ENCODE results near the gene ABI1. TPM values are rescaled to one million over a fixed set of nuclear protein-coding genes. Genes with fewer than 3 reads are reported as not detected.
A peak's percentile ranks its signal among the peaks of the same experiment; 100 is the strongest.

The ABI1 gene
- total RNA-seq, 1 experiment from 2014 or later = 79.8 TPM

- Histone ChIP-seq H3K4me3 (ENCODE audit: low read length) (no peak overlapping the region), H3K27me3 (ENCODE audit: low read length) (no peaks in the 10 kb centered on the region), H3K27ac (ENCODE audit: low read length) (no peak overlapping the region), H3K36me3 (ENCODE audit: insufficient read depth, low read length) (peaks cover 38% of the 10 kb centered on the region; the same call in 1 of the 2 replicates), H3K9ac (ENCODE audit: low read length) (no peak overlapping the region), H3K4me2 (ENCODE audit: low read depth, low read length, poor library complexity, severe bottlenecking) (no peak overlapping the region), H3K79me2 (ENCODE audit: low read length) (peaks cover 87% of the 10 kb centered on the region), H3K9me2 (replicated peaks; ENCODE audit: insufficient read depth, low read length) (no peaks in the 10 kb centered on the region), H2AFZ (ENCODE audit: low read length) (no peak overlapping the region), H3K4me1 (ENCODE audit: low read length) (peaks cover 32% of the 10 kb centered on the region), H4K20me1 (ENCODE audit: insufficient read depth, low read depth, low read length) (peaks cover 9% of the 10 kb centered on the region; the same call in 1 of the 2 replicates), H3K9me3 (ENCODE audit: low read length) (no peaks in the 10 kb centered on the region)
- no peak for DNase-seq
Observed at GRCh38 chr10:26703974-26704373, 156.8 kb downstream of the ABI1 start.

- H3K4me2 ChIP-seq (ENCODE audit: low read depth, low read length, poor library complexity, severe bottlenecking) = no peak overlapping the region
- peaks cover 7% of the 10 kb centered on the region; the same call in 1 of the 2 replicates for H4K20me1 ChIP-seq (ENCODE audit: insufficient read depth, low read depth, low read length)
- no peak overlapping the region for H3K27ac ChIP-seq (ENCODE audit: low read length)
- H3K9me3 ChIP-seq (ENCODE audit: low read length) = no peaks in the 10 kb centered on the region
- no peak overlapping the region for H2AFZ ChIP-seq (ENCODE audit: low read length)
- no peak overlapping the region for H3K9ac ChIP-seq (ENCODE audit: low read length)
- peaks cover 89% of the 10 kb centered on the region for H3K79me2 ChIP-seq (ENCODE audit: low read length)
- no peaks in the 10 kb centered on the region for H3K9me2 ChIP-seq (replicated peaks; ENCODE audit: insufficient read depth, low read length)
- no peaks in the 10 kb centered on the region for H3K27me3 ChIP-seq (ENCODE audit: low read length)
- no peak overlapping the region for H3K4me3 ChIP-seq (ENCODE audit: low read length)
- H3K36me3 ChIP-seq (ENCODE audit: insufficient read depth, low read length) = peaks cover 38% of the 10 kb centered on the region; the same call in 1 of the 2 replicates
- peaks cover 37% of the 10 kb centered on the region for H3K4me1 ChIP-seq (ENCODE audit: low read length)
- DNase-seq = no peak
Observed at GRCh38 chr10:26703096-26703495, 157.7 kb downstream of the ABI1 start.

- peaks cover 32% of the 10 kb centered on the region; the same call in 1 of the 2 replicates for H3K36me3 ChIP-seq (ENCODE audit: insufficient read depth, low read length)
- H2AFZ ChIP-seq (ENCODE audit: low read length) = no peak overlapping the region
- H3K9me3 ChIP-seq (ENCODE audit: low read length) = no peaks in the 10 kb centered on the region
- H3K4me3 ChIP-seq (ENCODE audit: low read length) = no peak overlapping the region
- peak overlapping the region; percentile 27 for H3K4me2 ChIP-seq (ENCODE audit: low read depth, low read length, poor library complexity, severe bottlenecking)
- no peaks in the 10 kb centered on the region for H3K27me3 ChIP-seq (ENCODE audit: low read length)
- H3K9ac ChIP-seq (ENCODE audit: low read length) = no peak overlapping the region
- DNase-seq = no peak
- peaks cover 45% of the 10 kb centered on the region for H3K4me1 ChIP-seq (ENCODE audit: low read length)
- no peaks in the 10 kb centered on the region for H3K9me2 ChIP-seq (replicated peaks; ENCODE audit: insufficient read depth, low read length)
- 0 out of 2 replicates have a peak, but pooled peaks cover 6% of the 10 kb centered on the region for H4K20me1 ChIP-seq (ENCODE audit: insufficient read depth, low read depth, low read length)
- no peak overlapping the region for H3K27ac ChIP-seq (ENCODE audit: low read length)
- H3K79me2 ChIP-seq (ENCODE audit: low read length) = peaks cover 77% of the 10 kb centered on the region
Observed at GRCh38 chr10:26700884-26701630, 159.7 kb downstream of the ABI1 start.

GRCh38 chr10:26699631-26700030 lies 161.1 kb downstream of the ABI1 start:
- peak overlapping the region; percentile 93; the same call in 1 of the 2 replicates for H3K4me3 ChIP-seq (ENCODE audit: low read length)
- DNase-seq = peak; percentile 52
- peak overlapping the region; percentile 73 for H3K4me2 ChIP-seq (ENCODE audit: low read depth, low read length, poor library complexity, severe bottlenecking)
- H3K9me2 ChIP-seq (replicated peaks; ENCODE audit: insufficient read depth, low read length) = no peaks in the 10 kb centered on the region
- peaks cover 23% of the 10 kb centered on the region; the same call in 1 of the 2 replicates for H3K36me3 ChIP-seq (ENCODE audit: insufficient read depth, low read length)
- H3K79me2 ChIP-seq (ENCODE audit: low read length) = peaks cover 67% of the 10 kb centered on the region
- 0 out of 2 replicates have a peak overlapping the region, but pooled peaks have one; percentile 33 for H3K27ac ChIP-seq (ENCODE audit: low read length)
- no peaks in the 10 kb centered on the region for H3K27me3 ChIP-seq (ENCODE audit: low read length)
- no peaks in the 10 kb centered on the region for H3K9me3 ChIP-seq (ENCODE audit: low read length)
- 0 out of 2 replicates have a peak, but pooled peaks cover 6% of the 10 kb centered on the region for H4K20me1 ChIP-seq (ENCODE audit: insufficient read depth, low read depth, low read length)
- peak overlapping the region; percentile 16; the same call in 1 of the 2 replicates for H3K9ac ChIP-seq (ENCODE audit: low read length)
- no peak overlapping the region for H2AFZ ChIP-seq (ENCODE audit: low read length)
- peaks cover 45% of the 10 kb centered on the region for H3K4me1 ChIP-seq (ENCODE audit: low read length)

GRCh38 chr10:26698909-26699308 lies 161.8 kb downstream of the ABI1 start:
- Histone ChIP-seq H3K79me2 (ENCODE audit: low read length) (peaks cover 60% of the 10 kb centered on the region), H2AFZ (ENCODE audit: low read length) (no peak overlapping the region), H3K36me3 (ENCODE audit: insufficient read depth, low read length) (peaks cover 18% of the 10 kb centered on the region; the same call in 1 of the 2 replicates), H3K27ac (ENCODE audit: low read length) (peak overlapping the region; percentile 54; the same call in 1 of the 2 replicates), H3K9me3 (ENCODE audit: low read length) (no peaks in the 10 kb centered on the region), H3K9ac (ENCODE audit: low read length) (peak overlapping the region; percentile 94), H3K4me3 (ENCODE audit: low read length) (peak overlapping the region; percentile 93), H3K4me1 (ENCODE audit: low read length) (peaks cover 50% of the 10 kb centered on the region), H4K20me1 (ENCODE audit: insufficient read depth, low read depth, low read length) (0 out of 2 replicates have a peak, but pooled peaks cover 6% of the 10 kb centered on the region), H3K9me2 (replicated peaks; ENCODE audit: insufficient read depth, low read length) (no peaks in the 10 kb centered on the region), H3K27me3 (ENCODE audit: low read length) (no peaks in the 10 kb centered on the region), H3K4me2 (ENCODE audit: low read depth, low read length, poor library complexity, severe bottlenecking) (peak overlapping the region; percentile 73)
- no peak for DNase-seq

GRCh38 chr10:26697922-26698608 lies 162.7 kb downstream of the ABI1 start:
- H3K4me1 ChIP-seq (ENCODE audit: low read length) = peaks cover 51% of the 10 kb centered on the region
- no peaks in the 10 kb centered on the region for H3K9me3 ChIP-seq (ENCODE audit: low read length)
- peak overlapping the region; percentile 54; the same call in 1 of the 2 replicates for H3K27ac ChIP-seq (ENCODE audit: low read length)
- no peaks in the 10 kb centered on the region for H3K27me3 ChIP-seq (ENCODE audit: low read length)
- no peak overlapping the region for H2AFZ ChIP-seq (ENCODE audit: low read length)
- H3K4me3 ChIP-seq (ENCODE audit: low read length) = peak overlapping the region; percentile 93
- peak overlapping the region; percentile 73 for H3K4me2 ChIP-seq (ENCODE audit: low read depth, low read length, poor library complexity, severe bottlenecking)
- no peak for DNase-seq
- H3K79me2 ChIP-seq (ENCODE audit: low read length) = peaks cover 55% of the 10 kb centered on the region
- H3K9me2 ChIP-seq (replicated peaks; ENCODE audit: insufficient read depth, low read length) = no peaks in the 10 kb centered on the region
- peaks cover 15% of the 10 kb centered on the region; the same call in 1 of the 2 replicates for H3K36me3 ChIP-seq (ENCODE audit: insufficient read depth, low read length)
- 0 out of 2 replicates have a peak, but pooled peaks cover 6% of the 10 kb centered on the region for H4K20me1 ChIP-seq (ENCODE audit: insufficient read depth, low read depth, low read length)
- peak overlapping the region; percentile 94 for H3K9ac ChIP-seq (ENCODE audit: low read length)

GRCh38 chr10:26697163-26697921 lies 163.4 kb downstream of the ABI1 start, which contains the start of gene PDSS1:
PDSS1 (plus strand) TSS chr10:26697701; CDS start chr10:26697712, 11 bp downstream.
- peak within 1 kb of the TSS; percentile 54 for H3K27ac ChIP-seq (ENCODE audit: low read length)
- peaks cover 48% of the 10 kb centered on the region for H3K79me2 ChIP-seq (ENCODE audit: low read length)
- 0 out of 2 replicates have a peak, but pooled peaks cover 6% of the 10 kb centered on the region for H4K20me1 ChIP-seq (ENCODE audit: insufficient read depth, low read depth, low read length)
- DNase-seq = peak; percentile 91
- H2AFZ ChIP-seq (ENCODE audit: low read length) = peak within 1 kb of the TSS; percentile 66; the same call in 1 of the 2 replicates
- H3K4me1 ChIP-seq (ENCODE audit: low read length) = peaks cover 51% of the 10 kb centered on the region
- no peaks in the 10 kb centered on the region for H3K27me3 ChIP-seq (ENCODE audit: low read length)
- H3K9me3 ChIP-seq (ENCODE audit: low read length) = no peaks in the 10 kb centered on the region
- H3K4me2 ChIP-seq (ENCODE audit: low read depth, low read length, poor library complexity, severe bottlenecking) = peak within 1 kb of the TSS; percentile 73
- peaks cover 9% of the 10 kb centered on the region; the same call in 1 of the 2 replicates for H3K36me3 ChIP-seq (ENCODE audit: insufficient read depth, low read length)
- H3K4me3 ChIP-seq (ENCODE audit: low read length) = peak within 1 kb of the TSS; percentile 93
- H3K9me2 ChIP-seq (replicated peaks; ENCODE audit: insufficient read depth, low read length) = no peaks in the 10 kb centered on the region
- peak within 1 kb of the TSS; percentile 94 for H3K9ac ChIP-seq (ENCODE audit: low read length)

Data from Karpas-422 (cell line).